GM12878 (cell line): ENCODE data around the gene IPCEF1. TPM values are rescaled to one million over a fixed set of nuclear protein-coding genes. Genes with fewer than 3 reads are reported as not detected.

Source experiments
- ATAC-seq: fragments of 200-7000 bp; cut with Tn5 transposase; 3 replicates; pipeline ENCODE4 v1.9.1; 2020; ENCODE audit warnings: mild to moderate bottlenecking, moderate library complexity
- BruUV-seq: library from RNA; stranded (reverse); fragments of 400-500 nt; replicated peaks from 2 replicates; lab custom pipeline; 2021; lab: Mats Ljungman, UMichigan
- CTCF ChIA-PET: fragments of 300-600 bp; sonication (Branson Sonifier 250); formaldehyde crosslinking; extraction: SDS; loops from one replicate; lab custom pipeline; 2021; ENCODE audit warnings: inconsistent platforms; lab: Yijun Ruan, JAX
- POLR2A ChIA-PET: fragments of 350-600 bp; formaldehyde crosslinking; extraction: SDS; loops from one replicate; lab custom pipeline; 2021; ENCODE audit warnings: inconsistent platforms; lab: Charles Lee
- RAD21 ChIA-PET: fragments of 300-600 bp; sonication (Branson Sonifier 250); formaldehyde crosslinking; loops from one replicate; lab custom pipeline; 2023; ENCODE audit warnings: antibody characterized with exemption; ENCODE audit not compliant: unreplicated experiment; lab: Charles Lee
- SMC1A ChIA-PET: fragments of 300-600 bp; sonication (Branson Sonifier 250); formaldehyde crosslinking; loops from one replicate; lab custom pipeline; 2023; ENCODE audit not compliant: unreplicated experiment, uncharacterized antibody; lab: Charles Lee
- DNase-seq: peaks from one replicate; pipeline ENCODE4 v3.0.0-alpha.2; 2011; ENCODE audit warnings: low read depth, low spot score
- FAIRE-seq: peaks from 3 replicates; lab custom pipeline; 2011; peaks lifted over from hg19 to GRCh38; lab: Jason Lieb, UNC
- H2AFZ ChIP-seq: 2 replicates; pipeline ENCODE4 v1.6.0; 2011; ENCODE audit warnings: low read depth, low read length, control low read depth; ENCODE audit not compliant: control insufficient read depth
- H3K27ac ChIP-seq: 2 replicates; pipeline ENCODE4 v1.5.1; 2011; ENCODE audit warnings: control low read depth; ENCODE audit not compliant: control insufficient read depth, insufficient read depth
- H3K27me3 ChIP-seq, 2 experiments: replicated peaks in 1 of 2; 2 replicates each; pipeline versions ENCODE4 v1.6.0 to v1.6.1; 2011; ENCODE audit warnings: low read length in 1 of 2; ENCODE audit not compliant: control insufficient read depth in 2 of 2, insufficient read depth in 2 of 2
- H3K36me3 ChIP-seq, 2 experiments: 2 replicates each; pipeline ENCODE4 v1.5.1; 2011; ENCODE audit warnings: low read length in 1 of 2; ENCODE audit not compliant: control insufficient read depth in 2 of 2, insufficient read depth in 2 of 2
- H3K4me1 ChIP-seq: 2 replicates; pipeline ENCODE4 v1.6.1; 2011; ENCODE audit warnings: mild to moderate bottlenecking, low read length, moderate library complexity, mixed read lengths; ENCODE audit not compliant: control insufficient read depth, insufficient read depth
- H3K4me2 ChIP-seq: 2 replicates; pipeline ENCODE4 v1.6.0; 2011; ENCODE audit warnings: control low read depth; ENCODE audit not compliant: control insufficient read depth, insufficient read depth
- H3K4me3 ChIP-seq: fragments of 200-600 bp; sonication (generic); 2 replicates; pipeline ENCODE4 v1.5.1; 2016
- H3K79me2 ChIP-seq: 2 replicates; pipeline ENCODE4 v1.6.0; 2011; ENCODE audit warnings: low read length; ENCODE audit not compliant: control insufficient read depth, insufficient read depth
- H3K9ac ChIP-seq: 2 replicates; pipeline ENCODE4 v1.8.0; 2011; ENCODE audit warnings: low read length, control low read depth, mixed read lengths; ENCODE audit not compliant: control insufficient read depth, insufficient read depth
- H3K9me3 ChIP-seq: replicated peaks from 3 replicates; pipeline ENCODE4 v1.5.1; 2011; ENCODE audit warnings: mild to moderate bottlenecking, low read length; ENCODE audit not compliant: control insufficient read depth, insufficient read depth
- H4K20me1 ChIP-seq: 2 replicates; pipeline ENCODE4 v1.6.0; 2011; ENCODE audit not compliant: control insufficient read depth, insufficient read depth
- BHLHE40 ChIP-seq, 2 experiments: fragments of 450-650 bp in 1 of 2; IDR thresholded peaks; 2 replicates each; pipeline ENCODE4 v1.6.1; 2011 to 2017; ENCODE audit warnings: low read depth in 2 of 2, borderline replicate concordance in 1 of 2, improper control_type of control experiment in 1 of 2, low read length in 1 of 2, mild to moderate bottlenecking in 1 of 2
- CREB1 ChIP-seq: IDR thresholded peaks from 2 replicates; pipeline ENCODE4 v1.6.1; 2012; ENCODE audit warnings: low read depth, mild to moderate bottlenecking, inconsistent platforms
- CUX1 ChIP-seq: IDR thresholded peaks from 2 replicates; pipeline ENCODE4 v1.6.1; 2012; ENCODE audit warnings: improper control_type of control experiment, low read depth, low read length; ENCODE audit not compliant: insufficient replicate concordance
- FOS ChIP-seq: IDR thresholded peaks from 3 replicates; pipeline ENCODE4 v1.6.1; 2011; ENCODE audit warnings: borderline replicate concordance; ENCODE audit not compliant: insufficient read length; ENCODE audit errors: extremely low read depth
- MXI1 ChIP-seq: fragments of 150-350 bp; IDR thresholded peaks from 2 replicates; pipeline ENCODE4 v1.6.1; 2011; ENCODE audit warnings: low read depth, mild to moderate bottlenecking, inconsistent platforms, low read length, improper control_type of control experiment
- MYB ChIP-seq: fragments of 150-350 bp; IDR thresholded peaks from 2 replicates; pipeline ENCODE4 v1.6.1; 2014; ENCODE audit warnings: mild to moderate bottlenecking, low read depth, low read length, borderline replicate concordance
- NFXL1 ChIP-seq: fragments of 450-650 bp; IDR thresholded peaks from 2 replicates; pipeline ENCODE4 v1.6.1; 2017; ENCODE audit warnings: antibody characterized with exemption, mild to moderate bottlenecking, borderline replicate concordance
- PBX3 ChIP-seq: IDR thresholded peaks from 2 replicates; pipeline ENCODE4 v1.6.1; 2011; ENCODE audit warnings: mild to moderate bottlenecking, low read depth, low read length, moderate library complexity; ENCODE audit not compliant: insufficient replicate concordance
- RELA ChIP-seq: fragments of 450-650 bp; IDR thresholded peaks from 2 replicates; pipeline ENCODE4 v1.8.0; 2014; ENCODE audit warnings: borderline replicate concordance; ENCODE audit not compliant: partially characterized antibody
- SIX5 ChIP-seq: IDR thresholded peaks from 2 replicates; pipeline ENCODE4 v1.6.1; 2011; ENCODE audit warnings: mild to moderate bottlenecking, low read depth, low read length, moderate library complexity; ENCODE audit not compliant: severe bottlenecking
- SP1 ChIP-seq: IDR thresholded peaks from one replicate; pipeline ENCODE4 v1.6.1; 2011; ENCODE audit warnings: low read depth, low read length
- USF1 ChIP-seq: IDR thresholded peaks from 2 replicates; pipeline ENCODE4 v1.6.1; 2011; ENCODE audit warnings: borderline replicate concordance, low read depth, mild to moderate bottlenecking, moderate library complexity, mixed read lengths, low read length; ENCODE audit not compliant: insufficient read depth; ENCODE audit errors: extremely low read length
- ZNF622 ChIP-seq: fragments of 450-650 bp; IDR thresholded peaks from 2 replicates; pipeline ENCODE4 v1.6.1; 2017; ENCODE audit warnings: mild to moderate bottlenecking, inconsistent platforms
- WGBS: methylation state at CpG from one replicate; pipeline ENCODE4 v1.1.6; 2016; ENCODE audit warnings: low lambda C conversion rate; ENCODE audit not compliant: insufficient replicate concordance, insufficient coverage; ENCODE audit errors: missing lambda C conversion rate; 5-methylcytosine and 5-hydroxymethylcytosine counted together
- in situ Hi-C: fragments of 300-500 bp; cut with MboI; formaldehyde crosslinking; loops from 9 replicates; pipeline ENCODE4 v1.14.3; 2018; ENCODE audit warnings: mixed read lengths
- intact Hi-C: fragments of 100-400 bp; cut with micrococcal nuclease; formaldehyde crosslinking; loops from one replicate; pipeline ENCODE4 v1.14.2; 2022; ENCODE audit not compliant: unreplicated experiment
- polyA plus RNA-seq, 11 experiments: library from polyadenylated mRNA; depleted of rRNA in 4 of 11; unstranded in 6 of 11; stranded (reverse) in 5 of 11; fragments of >200 nt; fragmentation: Nextera tagmentation in 4 of 11; fragmentation: Illumina TruSeq in 1 of 11; extraction: Ambion mirVana in 4 of 11; extraction: Trizol in 1 of 11; gene quantifications; 1 replicate in 1 of 11; 2 replicates in 10 of 11; pipeline versions ENCODE4 v1.2.1 to v1.2.3, GENCODE V29; 2011 to 2016; ENCODE audit warnings: inconsistent platforms in 2 of 11, missing spikeins in 2 of 11, low read depth in 1 of 11
- total RNA-seq, 4 experiments: library from RNA; depleted of rRNA in 3 of 4; stranded (reverse); fragments of >200 nt in 3 of 4; fragmentation: Illumina TruSeq in 1 of 4; extraction: Trizol in 1 of 4; gene quantifications; 2 replicates each; pipeline versions ENCODE4 v1.2.1 to v1.2.3, GENCODE V29; 2013 to 2021

The IPCEF1 gene
- total and polyA plus RNA-seq, 10 of the 15 experiments (the other 5 are each of a cell fraction or from before 2014, with no cell fraction given) = 1.3 to 137 (median 4.2) TPM

GRCh38 chr6:154284313-154284853, 72.2 kb downstream of the IPCEF1 start:
- SMC1A ChIA-PET = interaction anchor here (0.9 to 1.4 kb wide), 2 partner anchors 118 to 127 kb away, joined by 3 read pairs; no protein-coding TSS in a partner anchor
- no peaks in the 10 kb centered on the region for H4K20me1 ChIP-seq
- no peak overlapping the region for H3K4me2 ChIP-seq
- FAIRE-seq = no peak
- DNase-seq = no peak
- H3K9me3 ChIP-seq = no peaks in the 10 kb centered on the region; the same call in 2 of the 3 replicates
- RAD21 ChIA-PET = interaction anchor here (1.2 kb wide), 1 partner anchor 127 kb away, joined by 5 read pairs; no protein-coding TSS in a partner anchor
- no peaks in the 10 kb centered on the region for H3K36me3 ChIP-seq
- H3K79me2 ChIP-seq = no peaks in the 10 kb centered on the region
- no peaks in the 10 kb centered on the region for H3K27me3 ChIP-seq
- 85% methylated on average over 7 of the region's 7 CpGs for WGBS
- POLR2A ChIA-PET = no interaction called here
- in situ Hi-C loops = no loop called here
- H3K9ac ChIP-seq = no peak overlapping the region
- no peak overlapping the region for H3K4me3 ChIP-seq
- no peak overlapping the region for H2AFZ ChIP-seq
- H3K4me1 ChIP-seq = no peaks in the 10 kb centered on the region
- no TSS peak for BruUV-seq
- TF ChIP-seq MXI1 = no peak
- TF ChIP-seq USF1 = no peak
- TF ChIP-seq BHLHE40 (IDR thresholded peaks at IDR 0.05; ENCODE audit: borderline replicate concordance in 1 of 2, low read depth in 2 of 2, low read length in 1 of 2) = no peak
- no peak for TF ChIP-seq SIX5
- TF ChIP-seq CUX1 = no peak
- no peak for TF ChIP-seq PBX3
- TF ChIP-seq ZNF622 = no peak
- no peak for TF ChIP-seq RELA
- no peak for TF ChIP-seq NFXL1
- no peak for TF ChIP-seq SP1
- TF ChIP-seq CREB1 = no peak
- TF ChIP-seq FOS = no peak
- TF ChIP-seq MYB = no peak
- TF ChIP-seq, all 136 proteins: peak for 0
- ATAC-seq = no peak
- no peak overlapping the region for H3K27ac ChIP-seq
- CTCF ChIA-PET = interaction anchor here (1.5 to 1.6 kb wide), 2 partner anchors 11 to 130 kb away, joined by 4 read pairs; no protein-coding TSS in a partner anchor
- intact Hi-C loops = no loop called here
